ENCODE results near the gene RPS29.
"Not testable (repeated sequence)": the region's sequence is repeated elsewhere in the genome, so short reads cannot be mapped to it uniquely, and the experiment has no call there.

The RPS29 gene

GRCh38 chr14:49619730-49620129, 33.5 kb upstream of the RPS29 start:
- Histone ChIP-seq H3K27me3 (ENCODE audit: insufficient read depth, poor library complexity, severe bottlenecking) (no peaks in the 10 kb centered on the region), H3K27ac (ENCODE audit: poor library complexity, severe bottlenecking) (peak overlapping the region; percentile 81), H3K36me3 (ENCODE audit: low read depth) (peaks cover 58% of the 10 kb centered on the region), H3K4me1 (ENCODE audit: insufficient read depth, poor library complexity, severe bottlenecking) (peaks cover 34% of the 10 kb centered on the region), H3K4me3 (ENCODE audit: severe bottlenecking) (peak overlapping the region; percentile 76), H3K9me3 (ENCODE audit: severe bottlenecking) (no peaks in the 10 kb centered on the region)
- DNase-seq (ENCODE audit: low spot score) (no peak), ATAC-seq (ENCODE audit: low read depth) (no peak)
- no peak for TF ChIP-seq CTCF (IDR thresholded peaks at IDR 0.05; ENCODE audit: poor library complexity, severe bottlenecking)

- H3K27ac ChIP-seq (ENCODE audit: poor library complexity, severe bottlenecking): peak overlapping the region; percentile 81
- not testable (repeated sequence) for DNase-seq (ENCODE audit: low spot score); ATAC-seq (ENCODE audit: low read depth); H3K9me3 ChIP-seq (ENCODE audit: severe bottlenecking); H3K27me3 ChIP-seq (ENCODE audit: insufficient read depth, poor library complexity, severe bottlenecking)
- peak overlapping the region; percentile 76 for H3K4me3 ChIP-seq (ENCODE audit: severe bottlenecking)
- peaks cover 58% of the 10 kb centered on the region for H3K36me3 ChIP-seq (ENCODE audit: low read depth)
- H3K4me1 ChIP-seq (ENCODE audit: insufficient read depth, poor library complexity, severe bottlenecking): peaks cover 30% of the 10 kb centered on the region
These were observed 33.1 kb upstream of the RPS29 start for GRCh38 chr14:49619273-49619672.

- Histone ChIP-seq H3K4me1 (ENCODE audit: insufficient read depth, poor library complexity, severe bottlenecking) (peaks cover 18% of the 10 kb centered on the region), H3K36me3 (ENCODE audit: low read depth) (peaks cover 56% of the 10 kb centered on the region), H3K9me3 (ENCODE audit: severe bottlenecking) (no peaks in the 10 kb centered on the region), H3K27me3 (ENCODE audit: insufficient read depth, poor library complexity, severe bottlenecking) (no peaks in the 10 kb centered on the region), H3K27ac (ENCODE audit: poor library complexity, severe bottlenecking) (peak overlapping the region; percentile 81), H3K4me3 (ENCODE audit: severe bottlenecking) (no peak overlapping the region)
- no peak for ATAC-seq (ENCODE audit: low read depth)
- TF ChIP-seq CTCF (IDR thresholded peaks at IDR 0.05; ENCODE audit: poor library complexity, severe bottlenecking): no peak
- DNase-seq (ENCODE audit: low spot score): no peak
These were observed 31.8 kb upstream of the RPS29 start for GRCh38 chr14:49617852-49618519.

GRCh38 chr14:49615776-49616175, 29.6 kb upstream of the RPS29 start:
- H3K36me3 ChIP-seq (ENCODE audit: low read depth): peaks cover 70% of the 10 kb centered on the region
- ATAC-seq (ENCODE audit: low read depth) (no peak), DNase-seq (ENCODE audit: low spot score) (no peak)
- no peaks in the 10 kb centered on the region for H3K27me3 ChIP-seq (ENCODE audit: insufficient read depth, poor library complexity, severe bottlenecking)
- TF ChIP-seq CTCF (IDR thresholded peaks at IDR 0.05; ENCODE audit: poor library complexity, severe bottlenecking): no peak
- H3K4me1 ChIP-seq (ENCODE audit: insufficient read depth, poor library complexity, severe bottlenecking): peaks cover 16% of the 10 kb centered on the region
- H3K9me3 ChIP-seq (ENCODE audit: severe bottlenecking): no peaks in the 10 kb centered on the region
- H3K4me3 ChIP-seq (ENCODE audit: severe bottlenecking): no peak overlapping the region
- H3K27ac ChIP-seq (ENCODE audit: poor library complexity, severe bottlenecking): peak overlapping the region; percentile 10

- Histone ChIP-seq H3K9me3 (ENCODE audit: severe bottlenecking) (no peaks in the 10 kb centered on the region), H3K36me3 (ENCODE audit: low read depth) (peaks cover 69% of the 10 kb centered on the region), H3K27me3 (ENCODE audit: insufficient read depth, poor library complexity, severe bottlenecking) (no peaks in the 10 kb centered on the region), H3K4me3 (ENCODE audit: severe bottlenecking) (no peak overlapping the region), H3K27ac (ENCODE audit: poor library complexity, severe bottlenecking) (no peak overlapping the region), H3K4me1 (ENCODE audit: insufficient read depth, poor library complexity, severe bottlenecking) (peaks cover 16% of the 10 kb centered on the region)
- TF ChIP-seq CTCF (IDR thresholded peaks at IDR 0.05; ENCODE audit: poor library complexity, severe bottlenecking): no peak
- ATAC-seq (ENCODE audit: low read depth) (no peak), DNase-seq (ENCODE audit: low spot score) (no peak)
These were observed 28.0 kb upstream of the RPS29 start for GRCh38 chr14:49614196-49614595.
